Measurements from ENCODE around the gene NRXN3. TPM values are rescaled to one million over a fixed set of nuclear protein-coding genes. Genes with fewer than 3 reads are reported as not detected.

Gene NRXN3
- polyA plus RNA-seq, 1 donor from 2014 or later: 110 TPM

GRCh38 chr14:79825046-79825521, 1654.9 kb downstream of the NRXN3 start:
- no peaks in the 10 kb centered on the region for H3K27me3 ChIP-seq (ENCODE audit: insufficient read depth, low read depth, low read length)
- H3K79me2 ChIP-seq (replicated peaks; ENCODE audit: insufficient read depth, low read length): no peaks in the 10 kb centered on the region
- no peaks in the 10 kb centered on the region for H3K9me2 ChIP-seq (ENCODE audit: insufficient read depth, low read length)
- H3F3A ChIP-seq (ENCODE audit: insufficient read depth, low read length, poor library complexity, severe bottlenecking): no peaks in the 10 kb centered on the region
- no peaks in the 10 kb centered on the region for H4K20me1 ChIP-seq (ENCODE audit: insufficient read depth)
- TF ChIP-seq POLR2AphosphoS5 (IDR thresholded peaks at IDR 0.05): no peak
- TF ChIP-seq REST (IDR thresholded peaks at IDR 0.05; ENCODE audit: borderline replicate concordance): no peak
- no peak for TF ChIP-seq RAD21 (conservative IDR thresholded peaks at IDR 0.05)
- no peak for TF ChIP-seq TAF1 (IDR thresholded peaks at IDR 0.05; ENCODE audit: low read depth)
- TF ChIP-seq EP300 (conservative IDR thresholded peaks at IDR 0.05; ENCODE audit: poor library complexity, severe bottlenecking): no peak
- no peak for TF ChIP-seq CTCF (IDR thresholded peaks at IDR 0.05; ENCODE audit: poor library complexity, severe bottlenecking)
- TF ChIP-seq MXI1 (conservative IDR thresholded peaks at IDR 0.05; ENCODE audit: poor library complexity, severe bottlenecking): no peak
- no peak for TF ChIP-seq EZH2 (IDR thresholded peaks at IDR 0.05; ENCODE audit: borderline replicate concordance, insufficient read depth, low read length, poor library complexity, severe bottlenecking)
- TF ChIP-seq SMC3 (conservative IDR thresholded peaks at IDR 0.05; ENCODE audit: poor library complexity): no peak
- H3K4me2 ChIP-seq (ENCODE audit: low read length): no peak overlapping the region
- H2AFZ ChIP-seq (ENCODE audit: low read depth, low read length): no peak overlapping the region
- H3K27ac ChIP-seq (ENCODE audit: low read length): no peak overlapping the region
- H3K4me3 ChIP-seq (ENCODE audit: low read length): no peak overlapping the region
- H3K36me3 ChIP-seq (ENCODE audit: insufficient read depth, low read length): peaks cover 4% of the 10 kb centered on the region
- no peaks in the 10 kb centered on the region for H3K9me3 ChIP-seq (ENCODE audit: low read length)
- no peak overlapping the region for H3K9ac ChIP-seq (ENCODE audit: low read length)

- Histone ChIP-seq H3K9ac (ENCODE audit: low read length) (no peak overlapping the region), H3K4me3 (ENCODE audit: low read length) (no peak overlapping the region), H3K27ac (ENCODE audit: low read length) (no peak overlapping the region), H3F3A (ENCODE audit: insufficient read depth, low read length, poor library complexity, severe bottlenecking) (no peaks in the 10 kb centered on the region), H4K20me1 (ENCODE audit: insufficient read depth) (no peaks in the 10 kb centered on the region), H3K79me2 (replicated peaks; ENCODE audit: insufficient read depth, low read length) (no peaks in the 10 kb centered on the region), H3K9me3 (ENCODE audit: low read length) (no peaks in the 10 kb centered on the region), H3K36me3 (ENCODE audit: insufficient read depth, low read length) (peaks cover 4% of the 10 kb centered on the region), H3K27me3 (ENCODE audit: insufficient read depth, low read depth, low read length) (no peaks in the 10 kb centered on the region), H2AFZ (ENCODE audit: low read depth, low read length) (no peak overlapping the region), H3K4me2 (ENCODE audit: low read length) (no peak overlapping the region), H3K9me2 (ENCODE audit: insufficient read depth, low read length) (no peaks in the 10 kb centered on the region)
- TF ChIP-seq EZH2 (IDR thresholded peaks at IDR 0.05; ENCODE audit: borderline replicate concordance, insufficient read depth, low read length, poor library complexity, severe bottlenecking) (no peak), CTCF (IDR thresholded peaks at IDR 0.05; ENCODE audit: poor library complexity, severe bottlenecking) (no peak), SMC3 (conservative IDR thresholded peaks at IDR 0.05; ENCODE audit: poor library complexity) (no peak), MXI1 (conservative IDR thresholded peaks at IDR 0.05; ENCODE audit: poor library complexity, severe bottlenecking) (no peak), POLR2AphosphoS5 (IDR thresholded peaks at IDR 0.05) (no peak), EP300 (conservative IDR thresholded peaks at IDR 0.05; ENCODE audit: poor library complexity, severe bottlenecking) (no peak), REST (IDR thresholded peaks at IDR 0.05; ENCODE audit: borderline replicate concordance) (no peak), RAD21 (conservative IDR thresholded peaks at IDR 0.05) (no peak), TAF1 (IDR thresholded peaks at IDR 0.05; ENCODE audit: low read depth) (no peak)
Measured at GRCh38 chr14:79826362-79826761, 1656.2 kb downstream of the NRXN3 start.
